Endodermal cell (in vitro differentiated cells): ENCODE measurements around the gene MNT. TPM values are rescaled to one million over a fixed set of nuclear protein-coding genes. Genes with fewer than 3 reads are reported as not detected.
A peak's percentile ranks its signal among the peaks of the same experiment; 100 is the strongest.

Experiments
- DNase-seq: peaks from one replicate; pipeline ENCODE4 v3.0.0-alpha.2; 2017
- H3K27ac ChIP-seq: 2 replicates; pipeline ENCODE4 v1.5.1; 2013; ENCODE audit warnings: mild to moderate bottlenecking, low read depth, low read length, moderate library complexity
- H3K27me3 ChIP-seq: 2 replicates; pipeline ENCODE4 v1.6.1; 2013; ENCODE audit warnings: mild to moderate bottlenecking, low read length, moderate library complexity; ENCODE audit not compliant: insufficient read depth, control insufficient read depth, poor library complexity, severe bottlenecking
- H3K36me3 ChIP-seq: 2 replicates; pipeline ENCODE4 v1.7.0; 2013; ENCODE audit warnings: mild to moderate bottlenecking, low read length, moderate library complexity; ENCODE audit not compliant: control insufficient read depth, insufficient read depth
- H3K4me1 ChIP-seq: one replicate; pipeline ENCODE4 v1.7.0; 2013; ENCODE audit warnings: low read length; ENCODE audit not compliant: control insufficient read depth, insufficient read depth
- H3K4me3 ChIP-seq: 2 replicates; pipeline ENCODE4 v1.5.1; 2013; ENCODE audit warnings: mild to moderate bottlenecking, low read length, moderate library complexity
- H3K9ac ChIP-seq: 2 replicates; pipeline ENCODE4 v1.6.1; 2013; ENCODE audit warnings: mild to moderate bottlenecking, low read length, moderate library complexity; ENCODE audit not compliant: poor library complexity, severe bottlenecking; ENCODE audit errors: extremely low read depth
- H3K9me3 ChIP-seq: 2 replicates; pipeline ENCODE4 v1.6.1; 2013; ENCODE audit warnings: mild to moderate bottlenecking, low read length, moderate library complexity; ENCODE audit not compliant: control insufficient read depth
- H3K27ac Mint-ChIP-seq: 2 replicates; pipeline ENCODE4 v1.8.0; 2020; ENCODE audit warnings: mixed read lengths
- H3K27me3 Mint-ChIP-seq: 2 replicates; pipeline ENCODE4 v1.8.0; 2021; ENCODE audit warnings: mild to moderate bottlenecking, mixed read lengths; ENCODE audit not compliant: insufficient read depth
- H3K36me3 Mint-ChIP-seq: 2 replicates; pipeline ENCODE4 v1.8.0; 2020; ENCODE audit warnings: low read depth, mixed read lengths
- H3K4me1 Mint-ChIP-seq: 2 replicates; pipeline ENCODE4 v1.8.0; 2020; ENCODE audit warnings: mixed read lengths
- H3K4me3 Mint-ChIP-seq: 2 replicates; pipeline ENCODE4 v1.8.0; 2020; ENCODE audit warnings: mild to moderate bottlenecking, moderate library complexity, mixed read lengths
- H3K9me3 Mint-ChIP-seq: 2 replicates; pipeline ENCODE4 v1.8.0; 2020; ENCODE audit warnings: mild to moderate bottlenecking, mixed read lengths
- CTCF ChIP-seq: fragments of 200-600 bp; sonication (generic); conservative IDR thresholded peaks from 2 replicates; pipeline ENCODE4 v1.5.0; 2021; ENCODE audit warnings: antibody characterized with exemption, mild to moderate bottlenecking
- WGBS, 2 experiments: methylation state at CpG; one replicate each; pipeline versions ENCODE4 v1.1.5 to v1.1.7; 2013; ENCODE audit warnings: missing lambda C conversion rate in 2 of 2, mixed read lengths in 1 of 2; ENCODE audit not compliant: insufficient coverage in 1 of 2, insufficient read length in 1 of 2; 5-methylcytosine and 5-hydroxymethylcytosine counted together
- total RNA-seq, 2 donors: library from RNA; stranded (reverse); fragmentation: NEBNext Ultra II Directional in 1 of 2; extraction: Animal tissue kit (Norgen Biotek cat#: 25700) in 1 of 2; gene quantifications; 2 replicates in 1 of 2; 3 replicates in 1 of 2; pipeline ENCODE4 v1.2.1, GENCODE V29; 2021

The MNT gene
- total RNA-seq, 2 donors from 2014 or later = 25.3 to 30.2 TPM

DNA sequence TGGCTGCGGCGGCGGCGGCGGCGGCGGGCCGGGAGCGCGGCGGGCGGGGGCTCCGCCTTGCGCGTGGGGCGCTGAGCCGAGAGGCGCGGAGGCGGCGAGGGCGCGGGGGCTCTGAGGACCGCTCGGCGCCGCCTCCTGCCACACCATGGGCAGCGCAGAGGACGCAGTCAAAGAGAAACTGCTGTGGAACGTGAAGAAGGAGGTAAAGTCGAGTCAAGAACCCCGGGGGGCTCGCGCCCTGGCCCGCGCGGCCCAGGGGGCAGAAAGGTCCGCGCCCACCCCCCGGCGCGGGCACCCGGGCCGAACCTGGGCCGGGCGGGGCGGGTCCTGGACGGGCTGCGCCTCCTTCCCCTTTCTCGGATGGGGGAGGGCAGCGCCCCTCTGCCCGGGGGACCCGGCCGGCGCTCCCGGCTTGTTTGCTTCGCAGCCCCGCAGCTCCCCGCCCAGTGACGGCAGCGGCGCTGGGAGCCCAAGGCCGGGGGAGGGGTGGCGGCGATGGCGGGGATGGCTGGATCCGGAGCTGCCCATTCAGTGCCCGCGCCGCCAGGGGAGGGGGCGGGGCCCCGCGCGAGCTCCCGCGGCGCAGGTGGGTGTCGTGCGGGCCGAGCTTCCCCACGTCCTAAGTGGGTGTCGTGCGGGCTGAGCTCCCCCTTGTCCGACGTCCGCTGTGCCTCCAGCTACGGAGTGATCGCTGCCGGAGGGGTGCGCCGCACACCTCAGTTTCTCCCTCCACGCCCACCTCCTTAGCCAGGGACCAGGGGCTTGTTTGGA lies 63.1 kb downstream of the MNT start:
- no peaks in the 10 kb centered on the region for H3K27me3 ChIP-seq
- H3K27ac Mint-ChIP-seq = peak overlapping the region; percentile 22
- peak overlapping the region; percentile 67 for H3K9ac ChIP-seq
- peaks cover 31% of the 10 kb centered on the region for H3K36me3 ChIP-seq
- no peaks in the 10 kb centered on the region for H3K27me3 Mint-ChIP-seq
- no peak for TF ChIP-seq CTCF
- no peak overlapping the region for H3K4me3 Mint-ChIP-seq
- peak overlapping the region; percentile 88 for H3K4me3 ChIP-seq
- H3K9me3 Mint-ChIP-seq = no peaks in the 10 kb centered on the region
- peaks cover 16% of the 10 kb centered on the region for H3K36me3 Mint-ChIP-seq
- H3K9me3 ChIP-seq = no peaks in the 10 kb centered on the region
- peak overlapping the region; percentile 24 for H3K27ac ChIP-seq
- H3K4me1 Mint-ChIP-seq = peaks cover 14% of the 10 kb centered on the region
- peaks cover 11% of the 10 kb centered on the region for H3K4me1 ChIP-seq
- 1% methylated on average over 22 to 92 of the region's 92 CpGs for WGBS, 2 experiments
- DNase-seq = peak; percentile 90

GRCh38 chr17:2336852-2337543 lies 63.9 kb downstream of the MNT start, which contains the start of gene SGSM2:
Gene SGSM2, plus strand, starts transcription at chr17:2337501. Its CDS starts 188 bp downstream, at chr17:2337689.
- peaks cover 37% of the 10 kb centered on the region for H3K36me3 ChIP-seq
- H3K4me3 ChIP-seq = peak within 1 kb of the TSS; percentile 98
- no peaks in the 10 kb centered on the region for H3K9me3 Mint-ChIP-seq
- peaks cover 11% of the 10 kb centered on the region for H3K4me1 ChIP-seq
- peak within 1 kb of the TSS; percentile 95 for H3K9ac ChIP-seq
- peaks cover 14% of the 10 kb centered on the region for H3K4me1 Mint-ChIP-seq
- WGBS, 2 experiments = 1 to 4% methylated on average over 19 to 77 of the region's 77 CpGs
- peak within 1 kb of the TSS; percentile 62 for H3K27ac ChIP-seq
- TF ChIP-seq CTCF = no peak
- H3K27me3 ChIP-seq = no peaks in the 10 kb centered on the region
- H3K36me3 Mint-ChIP-seq = peaks cover 16% of the 10 kb centered on the region
- no peaks in the 10 kb centered on the region for H3K9me3 ChIP-seq
- no peak within 1 kb of the TSS for H3K4me3 Mint-ChIP-seq
- peak; percentile 88 for DNase-seq
- peak within 1 kb of the TSS; percentile 99 for H3K27ac Mint-ChIP-seq
- H3K27me3 Mint-ChIP-seq = no peaks in the 10 kb centered on the region

DNA sequence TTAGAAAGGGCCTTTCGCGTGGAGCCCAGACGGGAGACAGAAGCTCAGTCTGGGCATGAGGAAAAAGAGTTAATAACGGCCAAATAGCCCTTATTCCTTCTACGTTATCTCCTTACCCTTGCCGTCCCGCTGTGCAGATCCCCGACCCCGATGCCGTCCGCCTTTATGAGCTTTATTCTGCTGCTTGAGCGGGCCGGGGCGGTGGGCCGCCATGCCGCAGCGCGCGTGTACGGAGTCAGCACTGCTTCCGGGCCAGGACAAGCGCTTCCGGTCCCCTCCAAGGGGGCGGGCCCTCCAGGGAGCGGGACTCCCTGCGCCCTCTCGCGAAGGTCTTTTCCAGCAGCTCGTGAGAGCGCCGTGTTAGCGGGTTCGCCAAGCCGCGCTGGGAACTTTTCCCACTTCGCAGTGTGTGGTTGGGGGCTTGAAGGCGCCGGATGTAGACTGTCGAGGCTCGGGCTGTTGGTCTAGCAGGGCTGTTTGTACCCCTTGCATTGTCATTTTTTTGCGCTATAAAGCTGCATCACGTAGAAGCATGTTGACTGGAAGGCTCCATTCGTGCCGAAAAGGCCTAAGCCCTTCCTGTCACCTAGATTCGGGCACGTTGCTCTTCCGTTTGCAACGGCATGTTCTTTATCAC lies 64.5 kb downstream of the MNT start, which contains the start of gene TSR1:
TSS of gene TSR1 (minus strand) at position 243 of the 637 bp plus-strand sequence. CDS start at position 213, 30 bp downstream.
- no peaks in the 10 kb centered on the region for H3K27me3 Mint-ChIP-seq
- no peaks in the 10 kb centered on the region for H3K9me3 ChIP-seq
- peak within 1 kb of the TSS; percentile 95 for H3K9ac ChIP-seq
- peaks cover 14% of the 10 kb centered on the region for H3K4me1 Mint-ChIP-seq
- no peak within 1 kb of the TSS for H3K4me3 Mint-ChIP-seq
- peaks cover 37% of the 10 kb centered on the region for H3K36me3 ChIP-seq
- peak within 1 kb of the TSS; percentile 62 for H3K27ac ChIP-seq
- peak within 1 kb of the TSS; percentile 99 for H3K27ac Mint-ChIP-seq
- peak within 1 kb of the TSS; percentile 98 for H3K4me3 ChIP-seq
- peaks cover 11% of the 10 kb centered on the region for H3K36me3 Mint-ChIP-seq
- 1% methylated on average over 31 to 48 of the region's 48 CpGs for WGBS, 2 experiments
- peak; percentile 98 for DNase-seq
- H3K4me1 ChIP-seq = peaks cover 11% of the 10 kb centered on the region
- peak; percentile 31 for TF ChIP-seq CTCF
- no peaks in the 10 kb centered on the region for H3K27me3 ChIP-seq
- H3K9me3 Mint-ChIP-seq = no peaks in the 10 kb centered on the region
